GM12872 (cell line): ENCODE measurements around the gene IRAK2.

Experiments used
- TF ChIP-seq, protein P1 (sequence below): IDR thresholded peaks from 3 replicates; pipeline ENCODE4 v1.5.1; 2011; ENCODE audit warnings: low read depth, mild to moderate bottlenecking, low read length, moderate library complexity; ENCODE audit not compliant: insufficient read depth

IRAK2 gene

DNA sequence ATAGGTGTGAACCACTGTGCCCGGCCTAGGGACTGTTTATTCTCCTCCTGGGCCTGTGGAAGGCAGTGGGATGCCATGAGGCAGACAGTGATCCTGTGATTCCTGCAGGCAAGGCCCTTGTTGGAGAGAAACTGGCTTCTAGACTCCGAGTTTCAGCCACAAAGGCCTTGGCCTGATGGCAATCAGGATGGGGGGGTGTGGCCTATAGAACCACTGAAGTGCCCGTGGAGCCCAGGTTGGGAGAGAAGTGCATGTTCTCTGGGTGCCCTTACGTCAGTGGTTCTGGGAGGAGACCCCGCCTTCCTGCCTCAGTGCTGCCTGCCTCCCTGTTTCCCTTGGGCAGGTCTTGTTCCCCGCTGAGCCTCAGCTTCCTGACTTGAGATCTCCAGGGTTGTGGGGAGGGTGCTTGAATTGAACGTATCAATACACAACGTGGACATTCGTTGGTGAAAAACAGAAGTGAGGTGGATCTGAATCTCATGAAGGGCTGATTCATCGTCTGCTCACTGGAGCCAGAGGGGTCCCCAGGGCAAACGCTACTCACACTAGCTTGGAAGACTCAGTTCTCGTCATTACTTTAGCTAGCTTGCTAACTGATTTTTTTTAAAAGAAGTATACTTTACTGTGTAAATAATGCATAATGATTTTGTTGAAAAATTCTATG is 31.8 kb downstream of the IRAK2 start:
- TF ChIP-seq, protein P1, sequence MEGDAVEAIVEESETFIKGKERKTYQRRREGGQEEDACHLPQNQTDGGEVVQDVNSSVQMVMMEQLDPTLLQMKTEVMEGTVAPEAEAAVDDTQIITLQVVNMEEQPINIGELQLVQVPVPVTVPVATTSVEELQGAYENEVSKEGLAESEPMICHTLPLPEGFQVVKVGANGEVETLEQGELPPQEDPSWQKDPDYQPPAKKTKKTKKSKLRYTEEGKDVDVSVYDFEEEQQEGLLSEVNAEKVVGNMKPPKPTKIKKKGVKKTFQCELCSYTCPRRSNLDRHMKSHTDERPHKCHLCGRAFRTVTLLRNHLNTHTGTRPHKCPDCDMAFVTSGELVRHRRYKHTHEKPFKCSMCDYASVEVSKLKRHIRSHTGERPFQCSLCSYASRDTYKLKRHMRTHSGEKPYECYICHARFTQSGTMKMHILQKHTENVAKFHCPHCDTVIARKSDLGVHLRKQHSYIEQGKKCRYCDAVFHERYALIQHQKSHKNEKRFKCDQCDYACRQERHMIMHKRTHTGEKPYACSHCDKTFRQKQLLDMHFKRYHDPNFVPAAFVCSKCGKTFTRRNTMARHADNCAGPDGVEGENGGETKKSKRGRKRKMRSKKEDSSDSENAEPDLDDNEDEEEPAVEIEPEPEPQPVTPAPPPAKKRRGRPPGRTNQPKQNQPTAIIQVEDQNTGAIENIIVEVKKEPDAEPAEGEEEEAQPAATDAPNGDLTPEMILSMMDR: no peak

DNA sequence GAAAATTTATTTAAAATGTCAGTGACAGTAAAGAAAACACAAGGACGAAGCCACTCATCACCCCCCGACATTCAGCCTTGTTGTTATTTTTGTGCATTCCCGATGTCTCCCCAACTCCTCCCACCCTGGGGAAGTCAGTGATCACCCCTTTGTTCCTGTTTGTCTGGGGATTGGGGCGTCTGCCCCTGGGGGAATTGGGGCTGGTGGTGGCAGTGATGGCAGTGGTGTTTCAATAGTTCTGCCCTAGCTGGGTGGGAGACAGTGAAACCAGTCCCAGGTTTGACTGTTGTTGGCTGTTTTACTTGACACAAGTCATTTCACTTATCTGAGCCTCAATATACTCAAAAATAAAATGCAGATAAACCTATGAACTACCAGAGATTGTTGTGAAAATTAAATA is 33.5 kb downstream of the IRAK2 start:
- TF ChIP-seq, protein P1: no peak

- TF ChIP-seq, protein P1: no peak
Measured at GRCh38 chr3:10198761-10199649, 34.3 kb downstream of the IRAK2 start.

- TF ChIP-seq, protein P1: no peak
Measured at GRCh38 chr3:10204921-10205320, 40.2 kb downstream of the IRAK2 start.

DNA sequence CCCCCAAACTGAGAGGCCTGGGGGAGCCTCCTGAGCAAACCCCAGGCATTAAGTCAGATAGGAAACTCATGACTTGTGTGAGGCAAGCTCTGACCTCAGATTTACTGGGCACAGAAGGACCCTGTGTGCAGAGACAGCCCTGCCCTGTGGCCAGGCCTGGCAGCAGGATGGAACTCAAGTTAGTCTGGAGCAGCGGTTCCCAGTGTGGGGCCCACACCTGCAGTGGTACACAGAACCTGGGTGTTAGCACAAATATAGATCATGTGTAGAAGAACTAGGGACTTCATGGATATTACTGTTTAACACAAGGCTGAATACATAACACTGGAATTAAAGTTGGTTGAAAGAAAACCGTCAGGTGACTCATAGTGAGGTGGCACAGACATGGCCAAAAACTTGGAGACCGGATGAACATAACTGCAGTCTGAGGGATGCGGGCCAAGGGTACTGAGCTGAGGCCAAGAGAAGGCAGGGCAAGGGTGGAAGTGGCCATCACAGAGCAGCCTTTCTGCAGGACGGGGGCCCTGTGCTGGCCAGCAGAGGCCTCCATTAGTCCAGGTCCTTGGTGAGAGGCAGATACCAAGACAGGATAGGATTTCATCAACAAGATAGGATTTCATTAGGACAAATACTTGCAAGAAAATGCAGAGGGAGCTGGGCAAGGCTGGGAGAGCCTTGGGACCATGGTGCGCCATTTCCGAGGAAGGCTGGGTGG is 40.9 kb downstream of the IRAK2 start:
- TF ChIP-seq, protein P1: no peak

GRCh38 chr3:10206166-10206511 is 41.4 kb downstream of the IRAK2 start:
- TF ChIP-seq, protein P1: no peak

DNA sequence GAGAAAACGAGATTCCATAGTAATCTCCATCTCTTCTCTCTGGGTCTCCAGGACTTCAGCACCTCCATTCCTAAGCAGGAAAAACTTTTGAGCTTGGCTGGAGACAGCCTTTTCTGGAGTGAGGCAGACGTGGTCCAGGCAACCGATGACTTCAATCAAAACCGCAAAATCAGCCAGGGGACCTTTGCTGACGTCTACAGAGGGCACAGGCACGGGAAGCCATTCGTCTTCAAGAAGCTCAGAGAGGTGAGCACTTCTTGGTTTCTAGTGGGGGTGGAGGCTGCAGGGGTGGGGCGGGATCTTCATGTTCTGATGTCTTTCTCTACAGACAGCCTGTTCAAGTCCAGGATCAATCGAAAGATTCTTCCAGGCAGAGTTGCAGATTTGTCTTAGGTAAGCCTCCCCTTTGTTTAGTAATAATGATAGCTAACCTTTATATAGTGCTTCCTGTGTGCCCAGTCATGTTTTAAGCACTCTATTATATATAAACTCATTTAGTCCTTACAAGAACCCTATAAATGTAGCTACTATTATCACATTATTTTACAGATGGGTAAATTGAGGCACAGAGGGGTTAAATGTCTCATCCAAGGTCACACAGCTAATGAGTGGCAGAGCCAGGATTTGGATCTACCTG is 48.6 kb downstream of the IRAK2 start:
- TF ChIP-seq, protein P1: no peak
